Pulmonary artery endothelial cell (primary cell): Measurements from ENCODE around the gene MND1. TPM values are rescaled to one million over a fixed set of nuclear protein-coding genes. Genes with fewer than 3 reads are reported as not detected.

Experiments used
- DNase-seq: peaks from one replicate; pipeline ENCODE4 v3.0.0-alpha.2; 2011; ENCODE audit warnings: low read depth, low spot score
- total RNA-seq: library from RNA; depleted of rRNA; stranded (reverse); fragments of >200 nt; gene quantifications from 2 replicates; pipeline ENCODE4 v1.2.3, GENCODE V29; 2014

The MND1 gene
- total RNA-seq: 2.9 and 6.0 TPM in 2 replicates

- DNase-seq: no peak
Measured at GRCh38 chr4:153344131-153345011, at the start of gene MND1. TSS of gene MND1 (plus strand) at chr4:153344688. CDS start at chr4:153344738, 50 bp downstream.

DNA sequence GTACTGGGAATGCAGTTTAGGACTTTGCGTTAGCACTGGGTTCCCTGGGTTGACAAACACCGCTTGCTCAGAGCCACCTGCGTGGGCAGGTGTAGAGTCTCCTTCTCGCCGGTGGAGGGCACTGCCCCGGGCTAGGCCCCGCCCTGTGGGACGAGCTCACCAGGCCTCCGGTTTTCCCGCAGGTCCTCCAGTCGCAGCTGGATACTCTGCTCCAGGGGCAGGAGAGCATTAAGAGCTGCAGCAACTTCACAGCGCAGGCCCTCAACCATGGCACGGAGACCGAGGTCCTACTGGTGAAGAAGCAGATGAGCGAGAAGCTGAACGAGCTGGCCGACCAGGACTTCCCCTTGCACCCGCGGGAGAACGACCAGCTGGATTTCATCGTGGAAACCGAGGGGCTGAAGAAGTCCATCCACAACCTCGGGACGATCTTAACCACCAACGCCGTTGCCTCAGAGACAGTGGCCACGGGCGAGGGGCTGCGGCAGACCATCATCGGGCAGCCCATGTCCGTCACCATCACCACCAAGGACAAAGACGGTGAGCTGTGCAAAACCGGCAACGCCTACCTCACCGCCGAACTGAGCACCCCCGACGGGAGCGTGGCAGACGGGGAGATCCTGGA, 49.2 kb upstream of the MND1 start:
- DNase-seq: no peak

DNA sequence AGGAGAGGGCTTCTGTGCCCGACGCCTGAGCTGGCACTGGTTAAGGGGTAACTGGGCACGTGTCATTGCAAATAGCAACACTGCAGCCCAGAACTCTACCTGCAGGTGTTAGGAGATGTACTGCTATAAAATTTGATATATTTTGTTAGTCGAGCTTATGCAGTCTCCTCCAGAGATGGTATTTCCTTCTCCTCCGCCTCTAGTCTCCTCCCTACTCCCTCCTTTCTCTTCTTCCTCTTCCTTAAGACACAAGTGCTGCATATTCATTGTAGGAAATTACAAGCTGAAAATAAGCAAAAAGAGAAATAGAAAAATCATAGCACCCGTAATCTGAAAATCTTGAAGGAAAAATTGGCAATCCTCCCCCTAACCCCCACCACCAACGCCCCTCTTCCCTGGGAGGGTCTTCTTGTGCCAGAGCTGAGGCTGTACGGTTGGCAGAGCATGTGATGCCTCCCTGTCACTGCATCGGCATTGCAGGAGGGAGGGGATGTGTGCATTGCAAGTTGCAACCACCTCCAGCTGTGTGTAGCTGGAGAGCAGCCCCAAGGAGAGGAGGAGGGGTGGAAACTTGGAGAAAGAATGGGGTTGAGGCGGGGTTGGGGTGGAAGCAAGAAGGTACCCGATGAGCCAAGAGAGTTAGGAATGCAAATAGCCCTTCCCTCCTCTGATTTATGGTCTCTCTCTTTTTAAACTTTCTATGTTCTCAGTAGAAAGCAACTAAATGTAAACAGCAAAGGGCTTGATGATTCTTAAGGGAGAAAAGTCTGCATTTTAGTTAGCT, 48.3 kb upstream of the MND1 start:
- DNase-seq: no peak

GRCh38 chr4:153297116-153297515, 47.4 kb upstream of the MND1 start:
- DNase-seq: no peak

DNA sequence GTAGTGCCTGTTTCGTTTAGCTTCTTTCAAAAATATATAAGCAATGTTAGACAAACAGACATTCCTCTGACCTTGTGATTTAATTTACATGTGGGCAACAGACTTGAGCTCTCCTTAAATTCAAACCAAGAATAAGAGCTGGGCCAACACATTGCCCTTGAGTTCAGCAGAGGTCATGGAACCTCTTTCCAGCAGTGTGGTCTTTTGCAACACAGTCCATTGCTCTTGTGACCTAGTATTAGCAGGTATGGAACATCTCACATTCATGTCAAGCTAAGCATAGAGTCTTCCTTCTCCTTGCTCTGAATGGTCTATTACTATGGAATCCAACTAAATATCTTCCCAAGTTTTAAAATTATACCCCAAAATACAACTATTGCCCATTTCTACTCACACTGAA, 33.7 kb upstream of the MND1 start:
- DNase-seq: no peak

GRCh38 chr4:153314915-153315314, 29.6 kb upstream of the MND1 start:
- DNase-seq: no peak

DNA sequence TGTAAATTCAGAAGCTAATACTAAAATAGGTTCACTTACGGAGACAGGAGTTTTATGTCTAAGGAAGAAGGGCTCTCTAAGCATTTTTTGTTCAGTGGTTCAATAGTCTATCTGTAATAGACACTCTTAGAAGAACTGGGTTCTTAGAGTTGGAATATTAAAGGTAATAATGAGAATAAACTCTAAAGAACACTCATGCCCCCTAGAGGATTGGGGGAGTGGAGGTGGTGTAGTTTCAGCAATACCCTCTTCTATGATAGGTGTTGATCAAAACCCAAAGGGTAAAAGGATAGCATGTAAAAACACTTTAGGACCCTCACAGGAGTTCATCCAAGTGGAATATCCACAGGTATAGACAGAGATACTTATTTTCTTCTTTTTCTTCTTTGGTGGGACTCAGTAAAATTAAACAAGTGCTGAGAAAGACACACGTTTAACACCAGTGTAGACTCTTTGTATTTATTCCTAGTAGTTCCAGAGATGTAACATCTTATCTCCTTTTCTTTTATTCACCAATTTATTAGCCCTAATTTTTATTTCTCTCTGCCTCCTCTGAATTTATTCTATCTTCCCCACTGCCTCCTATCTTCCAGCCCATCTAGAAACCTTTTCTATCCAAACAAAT, 25.7 kb upstream of the MND1 start:
- DNase-seq: no peak

DNA sequence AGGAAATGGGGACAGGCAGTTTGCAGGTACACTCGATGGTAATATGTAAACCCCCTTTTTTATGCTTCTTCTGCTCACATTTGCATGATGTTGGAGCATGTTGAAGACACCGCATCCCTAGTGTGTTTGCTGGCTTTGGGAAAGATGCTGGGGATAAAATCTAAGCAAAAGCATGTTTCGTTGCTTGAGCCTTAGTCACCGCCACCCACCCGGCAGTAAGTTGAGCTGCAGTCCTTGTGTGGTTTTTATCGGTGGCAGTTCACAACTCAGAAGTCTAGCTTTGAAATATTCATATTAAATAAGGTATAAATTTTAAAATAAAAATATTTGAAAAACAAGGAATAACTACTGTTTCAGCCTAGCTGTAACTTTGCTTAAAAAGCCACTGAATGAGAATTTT, 21.7 kb upstream of the MND1 start:
- DNase-seq: no peak

DNA sequence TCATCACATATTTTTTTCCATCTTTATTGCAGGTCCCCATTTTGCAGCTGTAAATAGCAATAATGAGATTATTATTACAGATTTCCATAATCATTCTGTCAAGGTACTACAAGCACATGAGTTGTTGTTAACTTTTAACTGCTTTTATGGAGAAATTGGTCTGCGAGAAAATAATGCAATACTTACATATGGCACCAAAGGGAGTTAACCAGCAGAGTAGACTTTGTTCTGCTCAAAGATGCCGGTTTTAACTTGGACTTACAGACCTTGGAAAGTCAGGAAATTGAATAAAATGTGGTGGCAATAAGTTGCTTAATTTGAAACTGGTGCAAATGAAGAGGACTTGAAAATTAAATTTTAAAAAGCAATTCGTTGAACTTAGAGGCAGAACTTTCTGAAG, 20.4 kb upstream of the MND1 start:
- no peak for DNase-seq

GRCh38 chr4:153325558-153325957, 18.9 kb upstream of the MND1 start:
- no peak for DNase-seq

- no peak for DNase-seq
Measured at GRCh38 chr4:153326513-153326912, 18.0 kb upstream of the MND1 start.

- DNase-seq: no peak
Measured at GRCh38 chr4:153327247-153327646, 17.2 kb upstream of the MND1 start.

GRCh38 chr4:153332936-153333335, 11.6 kb upstream of the MND1 start:
- DNase-seq: no peak

GRCh38 chr4:153333874-153334273, 10.6 kb upstream of the MND1 start:
- no peak for DNase-seq

GRCh38 chr4:153335665-153336064, 8.8 kb upstream of the MND1 start:
- DNase-seq: no peak

GRCh38 chr4:153337686-153338085, 6.8 kb upstream of the MND1 start:
- DNase-seq: no peak

- DNase-seq: peak; percentile 35
Measured at GRCh38 chr4:153341575-153342090, 2.9 kb upstream of the MND1 start.

DNA sequence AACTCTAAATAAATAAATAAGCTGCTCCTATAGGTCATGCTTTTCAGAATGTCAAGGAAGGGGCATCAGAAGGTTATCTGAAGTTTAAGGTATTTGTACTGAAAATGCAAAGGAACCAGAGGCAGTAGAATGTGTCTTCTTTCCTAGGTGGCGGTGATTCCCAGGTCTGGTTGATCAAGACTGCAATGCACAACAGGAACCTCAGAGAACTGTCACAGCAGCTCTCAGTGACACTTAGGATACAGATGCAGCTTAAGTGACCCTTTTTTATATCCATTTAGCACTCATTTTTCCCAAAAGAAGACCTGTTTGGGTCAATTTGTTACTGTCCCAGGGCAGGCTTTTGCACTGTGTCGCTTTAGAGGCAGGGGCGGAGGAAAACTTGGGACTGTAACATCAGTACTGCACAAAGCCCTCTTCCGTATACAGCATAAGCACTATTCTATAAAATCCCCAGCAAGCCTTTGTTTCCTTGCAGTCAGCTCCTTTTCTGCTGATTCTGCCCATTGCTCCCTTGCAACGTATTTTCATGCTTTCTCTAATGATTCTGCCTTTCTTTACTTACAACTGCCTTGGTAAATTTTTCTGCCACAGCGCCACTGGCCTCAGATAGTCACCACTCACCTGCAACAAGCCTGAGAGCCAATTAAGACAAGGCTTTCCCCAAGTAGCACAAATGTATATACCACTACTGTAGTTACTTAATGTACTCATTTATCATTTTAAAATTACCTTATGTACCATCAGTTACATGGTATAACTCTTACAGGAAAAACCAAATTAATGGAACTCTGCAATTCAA, 1.5 kb upstream of the MND1 start:
- DNase-seq: no peak

DNA sequence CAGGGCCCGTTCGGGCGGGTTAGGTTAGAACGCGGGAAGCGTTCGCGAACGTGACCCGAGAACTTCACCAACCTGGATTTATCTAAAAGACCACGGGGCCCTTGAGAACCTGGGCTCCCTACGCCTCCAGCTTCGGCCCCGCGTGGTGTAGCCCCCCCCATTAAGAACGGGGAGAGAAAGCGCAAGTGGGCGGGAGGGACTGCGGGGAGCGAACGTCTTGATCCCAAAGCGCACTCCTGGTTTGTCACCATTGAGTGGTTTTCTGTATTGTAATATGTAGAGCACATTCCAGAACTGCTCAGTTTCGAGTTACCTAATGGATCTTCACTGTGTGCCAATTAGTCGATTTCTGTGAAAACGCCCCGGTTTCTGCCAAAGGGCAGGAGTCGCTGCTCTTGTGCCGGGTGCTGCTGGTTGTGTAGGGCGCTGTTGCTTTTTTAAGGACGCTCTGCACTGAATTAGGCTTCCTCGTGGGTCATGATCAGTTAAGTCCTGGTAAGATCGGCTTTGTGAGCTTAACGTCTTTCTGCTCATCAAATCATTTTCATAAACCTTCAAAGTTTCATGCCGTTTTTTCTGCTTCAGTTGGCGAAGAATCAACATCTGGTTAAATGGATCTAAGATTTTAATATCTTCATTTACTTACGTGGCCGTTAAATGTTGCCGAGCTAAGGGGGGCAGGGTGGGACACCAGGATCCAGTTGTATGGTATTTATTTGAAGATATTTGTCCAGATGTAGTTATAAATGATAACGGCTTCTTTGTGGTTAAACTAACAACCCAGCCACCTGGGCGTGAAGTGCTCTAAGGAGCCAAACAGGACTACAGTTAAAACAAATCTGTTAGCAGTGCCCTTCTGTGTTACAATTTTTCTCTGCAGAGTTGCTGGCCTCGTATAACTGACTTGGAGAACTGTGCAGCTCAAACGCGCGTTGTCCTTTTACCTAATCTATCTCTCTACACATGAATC, 809 bp downstream of the MND1 start:
- no peak for DNase-seq
